ENCODE data around the gene CAMK2D.

DNA sequence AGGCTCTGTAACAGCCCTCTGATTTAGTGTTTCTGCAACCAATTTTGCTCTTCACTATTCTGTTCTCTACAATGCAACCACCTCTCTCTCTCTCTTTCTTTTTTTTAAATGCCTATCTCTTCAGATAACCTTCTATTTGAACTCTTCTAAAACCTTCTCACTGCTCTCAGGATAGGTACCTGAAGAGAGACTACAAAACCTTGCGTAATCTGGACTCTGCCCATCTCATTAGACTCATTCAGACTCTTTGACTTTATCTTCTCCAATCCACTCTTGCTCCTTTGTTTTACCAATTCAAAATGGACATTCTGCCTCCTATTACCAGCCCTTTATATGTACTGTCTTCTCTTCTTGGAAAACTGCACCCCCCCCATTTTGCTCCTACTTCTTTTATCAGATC is 291.6 kb downstream of the CAMK2D start:
- TF ChIP-seq CTCF (IDR thresholded peaks at IDR 0.05) (no peak), EP300 (IDR thresholded peaks at IDR 0.05) (no peak), POLR2A (IDR thresholded peaks at IDR 0.05) (no peak), POLR2AphosphoS5 (IDR thresholded peaks at IDR 0.05) (no peak)
